Kidney (tissue), 14 donors: ENCODE measurements around the gene CLIC5. TPM values are rescaled to one million over a fixed set of nuclear protein-coding genes. Genes with fewer than 3 reads are reported as not detected.

Experiments used
- DNase-seq, 5 donors: peaks; one replicate each; pipeline ENCODE4 v3.0.0-alpha.2; 2013 to 2020
- FAIRE-seq: peaks from 2 replicates; lab custom pipeline; 2012; peaks lifted over from hg19 to GRCh38; lab: Jason Lieb, UNC
- H3K27ac ChIP-seq, 2 donors: one replicate each; pipeline ENCODE4 v1.7.0; 2013; ENCODE audit warnings: low read depth in 2 of 2, low read length in 2 of 2, inconsistent platforms in 1 of 2
- H3K27me3 ChIP-seq: one replicate; pipeline ENCODE4 v1.7.1; 2013; ENCODE audit warnings: low read length, inconsistent platforms; ENCODE audit not compliant: control insufficient read depth, insufficient read depth
- H3K36me3 ChIP-seq, 3 donors: one replicate each; pipeline versions ENCODE4 v1.7.0 to v1.7.1; 2013; ENCODE audit warnings: low read length in 3 of 3, control low read depth in 1 of 3, inconsistent platforms in 1 of 3; ENCODE audit not compliant: insufficient read depth in 3 of 3, control insufficient read depth in 2 of 3
- H3K4me1 ChIP-seq, 3 donors: one replicate each; pipeline versions ENCODE4 v1.7.0 to v1.7.1; 2013; ENCODE audit warnings: low read length in 3 of 3, inconsistent platforms in 1 of 3, low read depth in 1 of 3; ENCODE audit not compliant: control insufficient read depth in 2 of 3, insufficient read depth in 2 of 3
- H3K4me3 ChIP-seq, 3 donors: one replicate each; pipeline versions ENCODE4 v1.7.0 to v1.8.1; 2013; ENCODE audit warnings: low read length in 3 of 3, control low read depth in 1 of 3, inconsistent platforms in 1 of 3
- H3K9ac ChIP-seq, 3 donors: one replicate each; pipeline versions ENCODE4 v1.7.0 to v1.7.1; 2013; ENCODE audit warnings: low read length in 3 of 3, control low read depth in 1 of 3, inconsistent platforms in 1 of 3
- H3K9me3 ChIP-seq, 3 donors: one replicate each; pipeline versions ENCODE4 v1.7.0 to v1.7.1; 2013; ENCODE audit warnings: low read length in 3 of 3, control low read depth in 1 of 3, inconsistent platforms in 1 of 3; ENCODE audit not compliant: control insufficient read depth in 2 of 3, insufficient read depth in 1 of 3
- intact Hi-C: fragments of 100-400 bp; cut with DNase I; formaldehyde crosslinking; loops from one replicate; pipeline ENCODE4 v1.11.1; 2022
- polyA plus RNA-seq: library from polyadenylated mRNA; stranded (reverse); fragments of 350-450 nt; fragmentation: Illumina TruSeq; extraction: RNeasy Lipid Tissue Mini Kit (QIAGEN cat#74804); gene quantifications from one replicate; pipeline ENCODE4 v1.2.3, GENCODE V29; 2014; ENCODE audit warnings: low read depth, low replicate concordance; ENCODE audit not compliant: insufficient read depth
- total RNA-seq: library from RNA; stranded (reverse); fragmentation: NEBNext Ultra II Directional; extraction: Animal tissue kit (Norgen Biotek cat#: 25700); gene quantifications from one replicate; pipeline ENCODE4 v1.2.1, GENCODE V29; 2021
- TF ChIP-seq, protein P1 (sequence below): IDR thresholded peaks from 3 replicates; pipeline ENCODE4 v1.5.1; 2012; ENCODE audit warnings: mild to moderate bottlenecking, moderate library complexity, borderline replicate concordance; ENCODE audit not compliant: insufficient read depth; ENCODE audit errors: extremely low read depth
- donor health status: control.
- donor health status: control.
- donor health status: control.
- donor health status: control.
- donor health status: control.
- donor health status: DM: yes; HTN: yes; CAD: no.
- donor health status: Normal renal cell carcinoma (clear cell type).

CLIC5 gene
- total and polyA plus RNA-seq, 2 donors from 2014 or later: 7.4 to 54.3 TPM

DNA sequence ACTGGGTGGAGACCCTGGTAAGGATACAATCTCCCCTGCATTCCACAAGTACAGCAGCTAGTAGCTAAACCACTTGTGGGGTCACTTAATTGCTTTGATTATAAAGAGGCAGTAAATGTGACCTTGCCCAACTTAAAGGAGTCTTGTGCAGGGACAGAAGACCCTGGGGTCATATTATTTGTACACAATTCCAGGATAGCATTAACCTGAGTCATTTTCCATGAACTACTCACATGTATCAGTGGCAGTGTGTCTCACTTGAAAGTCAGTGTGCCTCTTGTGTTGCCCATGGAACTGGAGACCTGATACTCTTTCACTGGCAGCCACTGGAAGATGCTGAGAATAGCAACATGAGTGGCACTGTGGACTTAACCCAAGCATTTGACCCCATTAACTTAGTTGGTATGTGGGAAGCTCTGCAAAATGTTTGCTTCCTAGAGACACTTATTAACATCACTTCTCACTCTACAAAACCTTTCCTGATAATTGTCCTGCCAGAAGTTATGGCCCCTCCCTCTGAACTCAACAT lies 28.9 kb downstream of the CLIC5 start:
- Histone ChIP-seq H3K36me3 (no peaks in the 10 kb centered on the region), H3K9me3 (no peaks in the 10 kb centered on the region), H3K4me1 (peaks cover 0 to 21% (median 8%) of the 10 kb centered on the region in 3 donors), H3K4me3 (no peak overlapping the region), H3K27me3 (no peaks in the 10 kb centered on the region), H3K27ac (peak overlapping the region in 1 of 2 donors; percentile 5), H3K9ac (no peak overlapping the region)
- intact Hi-C loops: no loop called here
- peak in 2 of 5 donors; percentile 43 to 70 for DNase-seq
- TF ChIP-seq, protein P1, sequence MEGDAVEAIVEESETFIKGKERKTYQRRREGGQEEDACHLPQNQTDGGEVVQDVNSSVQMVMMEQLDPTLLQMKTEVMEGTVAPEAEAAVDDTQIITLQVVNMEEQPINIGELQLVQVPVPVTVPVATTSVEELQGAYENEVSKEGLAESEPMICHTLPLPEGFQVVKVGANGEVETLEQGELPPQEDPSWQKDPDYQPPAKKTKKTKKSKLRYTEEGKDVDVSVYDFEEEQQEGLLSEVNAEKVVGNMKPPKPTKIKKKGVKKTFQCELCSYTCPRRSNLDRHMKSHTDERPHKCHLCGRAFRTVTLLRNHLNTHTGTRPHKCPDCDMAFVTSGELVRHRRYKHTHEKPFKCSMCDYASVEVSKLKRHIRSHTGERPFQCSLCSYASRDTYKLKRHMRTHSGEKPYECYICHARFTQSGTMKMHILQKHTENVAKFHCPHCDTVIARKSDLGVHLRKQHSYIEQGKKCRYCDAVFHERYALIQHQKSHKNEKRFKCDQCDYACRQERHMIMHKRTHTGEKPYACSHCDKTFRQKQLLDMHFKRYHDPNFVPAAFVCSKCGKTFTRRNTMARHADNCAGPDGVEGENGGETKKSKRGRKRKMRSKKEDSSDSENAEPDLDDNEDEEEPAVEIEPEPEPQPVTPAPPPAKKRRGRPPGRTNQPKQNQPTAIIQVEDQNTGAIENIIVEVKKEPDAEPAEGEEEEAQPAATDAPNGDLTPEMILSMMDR: no peak
- FAIRE-seq: no peak

DNA sequence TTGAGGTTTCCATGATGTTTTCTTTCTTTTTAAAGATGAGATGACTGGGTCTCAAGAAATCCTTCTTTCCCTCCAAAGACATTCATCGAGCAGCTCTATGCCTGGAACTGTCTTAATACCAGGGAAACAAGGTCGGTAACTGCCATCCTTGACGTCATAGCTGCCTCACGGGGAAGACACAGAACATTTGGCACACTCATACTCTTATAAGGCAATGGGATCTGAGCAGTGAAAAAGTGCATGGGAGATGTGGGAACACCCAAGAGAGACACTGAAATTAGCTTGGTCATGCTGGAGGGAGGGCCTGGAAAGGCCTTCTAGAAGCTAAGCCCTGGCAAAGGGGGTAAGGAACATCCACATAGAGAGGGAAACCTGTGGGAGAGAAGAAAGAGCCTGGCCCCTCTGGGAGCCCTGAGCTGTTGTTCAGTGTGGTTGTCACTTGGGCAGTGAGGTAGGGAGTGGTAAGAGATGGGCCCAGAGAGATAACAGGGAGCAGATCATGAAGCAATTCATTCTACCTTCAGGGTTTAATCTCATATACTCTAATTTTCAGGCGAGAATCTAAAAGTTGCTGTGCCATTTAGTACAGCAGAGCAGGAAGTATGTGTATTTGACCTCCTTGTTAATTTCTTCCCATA lies 30.8 kb downstream of the CLIC5 start:
- no peak overlapping the region for H3K27ac ChIP-seq
- intact Hi-C loops: no loop called here
- H3K36me3 ChIP-seq: no peaks in the 10 kb centered on the region
- DNase-seq (no peak), FAIRE-seq (no peak)
- TF ChIP-seq, protein P1: no peak
- no peak overlapping the region for H3K4me3 ChIP-seq
- peaks cover 0 to 21% (median 8%) of the 10 kb centered on the region in 3 donors for H3K4me1 ChIP-seq
- no peaks in the 10 kb centered on the region for H3K9me3 ChIP-seq
- H3K27me3 ChIP-seq: no peaks in the 10 kb centered on the region
- H3K9ac ChIP-seq: no peak overlapping the region

DNA sequence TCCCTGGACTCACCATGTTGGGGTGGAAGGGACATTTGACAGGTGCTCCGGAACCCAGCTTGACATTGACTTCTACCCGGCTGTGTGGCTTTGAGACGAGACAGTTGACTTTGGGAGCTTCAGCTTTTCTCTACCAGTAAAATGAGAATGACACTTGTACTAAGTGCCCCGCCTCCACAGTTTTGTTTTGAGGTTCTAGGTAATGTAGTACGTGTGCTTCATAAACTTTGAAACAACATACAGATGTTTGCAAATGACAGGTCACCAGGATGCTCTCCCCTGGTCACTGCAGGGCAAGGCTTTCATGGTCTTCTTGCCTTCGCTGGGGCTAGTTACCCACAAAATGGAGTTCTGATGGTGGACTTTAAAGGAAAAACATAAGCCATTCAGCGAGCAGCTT lies 31.3 kb downstream of the CLIC5 start:
- DNase-seq (no peak), FAIRE-seq (no peak)
- TF ChIP-seq, protein P1: no peak
- H3K36me3 ChIP-seq: no peaks in the 10 kb centered on the region
- no peak overlapping the region for H3K4me3 ChIP-seq
- H3K4me1 ChIP-seq: peaks cover 0 to 21% (median 8%) of the 10 kb centered on the region in 3 donors
- intact Hi-C loops: no loop called here
- H3K9me3 ChIP-seq: no peaks in the 10 kb centered on the region
- H3K27me3 ChIP-seq: no peaks in the 10 kb centered on the region
- H3K27ac ChIP-seq: no peak overlapping the region
- no peak overlapping the region for H3K9ac ChIP-seq
